ENCODE measurements around the gene PCP2. TPM values are rescaled to one million over a fixed set of nuclear protein-coding genes. Genes with fewer than 3 reads are reported as not detected.
A peak's percentile ranks its signal among the peaks of the same experiment; 100 is the strongest.

PCP2 gene
- total and polyA plus RNA-seq, 2 of the 8 experiments (the other 6 are each of a cell fraction or from before 2014, with no cell fraction given): not detected

DNA sequence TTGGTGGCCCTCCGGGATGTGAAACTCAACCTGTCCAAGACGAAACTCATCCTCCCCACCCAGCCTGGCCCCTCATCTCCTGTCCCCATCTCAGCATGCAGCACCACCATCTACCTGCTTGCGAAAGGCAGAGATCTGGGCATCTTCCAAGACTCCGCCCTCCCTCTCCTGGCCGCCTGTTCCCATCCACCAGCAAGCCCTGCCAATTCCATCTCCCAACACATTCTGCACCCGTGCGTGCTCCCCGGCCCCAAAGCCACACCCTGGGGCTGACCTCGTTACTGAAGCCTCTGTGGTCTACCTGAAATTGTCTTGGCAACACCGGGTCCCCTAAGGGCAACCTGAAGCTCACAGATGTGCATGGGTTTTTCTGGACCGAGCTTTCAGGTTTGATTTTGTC, 51.1 kb downstream of the PCP2 start:
- CTCF ChIA-PET (ENCODE audit: partially characterized antibody): interaction anchor here (0.6 to 1.2 kb wide), 3 partner anchors 9 to 275 kb away, joined by 3 read pairs; no protein-coding TSS in a partner anchor
- H4K20me1 ChIP-seq (replicated peaks in 1 of 2; ENCODE audit: control insufficient read depth in 1 of 2, insufficient read depth in 2 of 2, low read length in 2 of 2): no peaks in the 10 kb centered on the region
- DNase-seq (ENCODE audit: low read depth in 1 of 2, low spot score in 2 of 2): no peak

More for the DNA sequence above, 51.1 kb downstream of the PCP2 start:
- no peak overlapping the region for H2BK15ac ChIP-seq (ENCODE audit: low read length)
- no peak overlapping the region for H4K8ac ChIP-seq (ENCODE audit: extremely low read depth, insufficient read depth, low read length)
- H3K14ac ChIP-seq (ENCODE audit: insufficient read length): no peak overlapping the region
- no peaks in the 10 kb centered on the region for H3K36me3 ChIP-seq (ENCODE audit: control insufficient read depth in 2 of 4, insufficient read depth in 4 of 4, low read length in 3 of 4)
- H3K18ac ChIP-seq (ENCODE audit: extremely low read depth, low read length): no peak overlapping the region
- H3K4me3 ChIP-seq (ENCODE audit: extremely low read depth in 1 of 4, insufficient read depth in 2 of 4, low read depth in 3 of 4, low read length in 4 of 4): no peak overlapping the region
- 0 out of 7 replicates have a peak, but pooled peaks cover 0 to 2% (median 0%) of the 10 kb centered on the region in 4 experiments for H3K27me3 ChIP-seq (replicated peaks in 1 of 4; ENCODE audit: control insufficient read depth in 3 of 4, extremely low read depth in 1 of 4, insufficient read depth in 3 of 4, low read length in 3 of 4)
- no peak for FAIRE-seq
- no peak overlapping the region for H2BK5ac ChIP-seq (ENCODE audit: low read depth, low read length)
- H3K56ac ChIP-seq (replicated peaks; ENCODE audit: insufficient read length, low read depth, low read length): no peak overlapping the region
- no peak overlapping the region for H2AFZ ChIP-seq (ENCODE audit: low read length)
- no peak overlapping the region for H2BK12ac ChIP-seq (ENCODE audit: low read depth, low read length)
- no peak overlapping the region for H3K23ac ChIP-seq (ENCODE audit: insufficient read length)
- no peak overlapping the region for H3K4me2 ChIP-seq (ENCODE audit: insufficient read depth in 1 of 2, low read depth in 2 of 2, low read length in 2 of 2)
- no peaks in the 10 kb centered on the region for H3K23me2 ChIP-seq (ENCODE audit: low read depth, low read length)
- H2AK5ac ChIP-seq (ENCODE audit: low read depth, low read length): no peak overlapping the region
- H3K9me3 ChIP-seq (ENCODE audit: insufficient read depth in 2 of 2, low read depth in 1 of 2, low read length in 1 of 2): no peaks in the 10 kb centered on the region
- H3K4ac ChIP-seq (replicated peaks; ENCODE audit: insufficient read length, low read depth, low read length): no peak overlapping the region
- no peaks in the 10 kb centered on the region for H3K79me1 ChIP-seq (ENCODE audit: low read depth, low read length)
- POLR2A ChIA-PET (ENCODE audit: partially characterized antibody): no interaction called here
- no peak overlapping the region for H4K5ac ChIP-seq (ENCODE audit: insufficient read length, low read depth, low read length)
- H3K4me1 ChIP-seq (replicated peaks in 1 of 4; ENCODE audit: control insufficient read depth in 3 of 4, insufficient read depth in 4 of 4, low read length in 3 of 4): no peaks in the 10 kb centered on the region
- TF ChIP-seq, protein P1, sequence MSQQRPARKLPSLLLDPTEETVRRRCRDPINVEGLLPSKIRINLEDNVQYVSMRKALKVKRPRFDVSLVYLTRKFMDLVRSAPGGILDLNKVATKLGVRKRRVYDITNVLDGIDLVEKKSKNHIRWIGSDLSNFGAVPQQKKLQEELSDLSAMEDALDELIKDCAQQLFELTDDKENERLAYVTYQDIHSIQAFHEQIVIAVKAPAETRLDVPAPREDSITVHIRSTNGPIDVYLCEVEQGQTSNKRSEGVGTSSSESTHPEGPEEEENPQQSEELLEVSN (IDR thresholded peaks at IDR 0.05): no peak
- no peak for TF ChIP-seq SRF (IDR thresholded peaks at IDR 0.05; ENCODE audit: low read depth, low read length)
- TF ChIP-seq EZH2 (IDR thresholded peaks at IDR 0.05; ENCODE audit: low read depth, low read length, severe bottlenecking): no peak
- TF ChIP-seq SIRT6 (IDR thresholded peaks at IDR 0.05; ENCODE audit: low read length): no peak
- TF ChIP-seq, protein P2, sequence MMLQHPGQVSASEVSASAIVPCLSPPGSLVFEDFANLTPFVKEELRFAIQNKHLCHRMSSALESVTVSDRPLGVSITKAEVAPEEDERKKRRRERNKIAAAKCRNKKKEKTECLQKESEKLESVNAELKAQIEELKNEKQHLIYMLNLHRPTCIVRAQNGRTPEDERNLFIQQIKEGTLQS (IDR thresholded peaks at IDR 0.05; ENCODE audit: insufficient read depth, low read depth, low read length): no peak
- TF ChIP-seq RAD21 (IDR thresholded peaks at IDR 0.05 in 1 of 2, conservative IDR thresholded peaks at IDR 0.05 in 1 of 2; ENCODE audit: low read depth in 2 of 2, low read length in 2 of 2): no peak
- no peak for TF ChIP-seq ASH2L (IDR thresholded peaks at IDR 0.05; ENCODE audit: low read length)
- TF ChIP-seq HDAC2 (IDR thresholded peaks at IDR 0.05; ENCODE audit: borderline replicate concordance in 1 of 2, low read depth in 2 of 2, low read length in 2 of 2): no peak
- TF ChIP-seq NANOG (IDR thresholded peaks at IDR 0.05; ENCODE audit: insufficient read depth, low read depth, low read length, poor library complexity, severe bottlenecking): no peak
- no peak overlapping the region for H3K27ac ChIP-seq (ENCODE audit: low read depth, low read length)
- H3K9ac ChIP-seq (replicated peaks in 1 of 4; ENCODE audit: extremely low read depth in 1 of 4, low read depth in 3 of 4, low read length in 3 of 4): no peak overlapping the region
- H3K79me2 ChIP-seq (ENCODE audit: control insufficient read depth in 1 of 2, insufficient read depth in 2 of 2, low read length in 2 of 2): no peaks in the 10 kb centered on the region
- H2BK20ac ChIP-seq (ENCODE audit: low read length): no peak overlapping the region
- peak overlapping the region; percentile 40 for H4K91ac ChIP-seq (replicated peaks; ENCODE audit: insufficient read length, low read length)
- 69% methylated on average over 11 of the region's 11 CpGs; no CpG with 5 or more reads in 1 of the 2 experiments for WGBS, 2 experiments (ENCODE audit: extremely low coverage in 1 of 2, insufficient coverage in 1 of 2, insufficient read length in 1 of 2, insufficient replicate concordance in 2 of 2, low coverage in 1 of 2, low lambda C conversion rate in 2 of 2, missing lambda C conversion rate in 1 of 2)
- H2BK120ac ChIP-seq (replicated peaks; ENCODE audit: low read depth, low read length): no peak overlapping the region
